Heart right ventricle (tissue), 16 donors: Measurements from ENCODE around the gene DHPS. TPM values are rescaled to one million over a fixed set of nuclear protein-coding genes. Genes with fewer than 3 reads are reported as not detected.
"Not testable (repeated sequence)": the region's sequence is repeated elsewhere in the genome, so short reads cannot be mapped to it uniquely, and the experiment has no call there.

Source experiments
- ATAC-seq, 8 donors: fragments of 200-7000 bp; cut with Tn5 transposase; one replicate each; pipeline ENCODE4 v1.9.1; 2020; ENCODE audit warnings: mild to moderate bottlenecking in 8 of 8, moderate library complexity in 8 of 8, moderate number of reproducible peaks in 1 of 8
- DNase-seq, 2 donors: peaks; one replicate each; pipeline ENCODE4 v3.0.0-alpha.2; 2020
- H3K27ac ChIP-seq, 10 donors: fragments of 200-600 bp; sonication (generic) in 2 of 10; one replicate each; pipeline versions ENCODE4 v1.5.0 to v1.8.0; 2020 to 2022; ENCODE audit warnings: mild to moderate bottlenecking in 3 of 10
- H3K27me3 ChIP-seq, 7 donors: fragments of 200-600 bp; one replicate each; pipeline ENCODE4 v1.8.0; 2021 to 2022; ENCODE audit warnings: mild to moderate bottlenecking in 2 of 7
- H3K36me3 ChIP-seq, 9 donors: fragments of 200-600 bp; sonication (generic) in 1 of 9; one replicate each; pipeline versions ENCODE4 v1.5.0 to v1.8.0; 2020 to 2022; ENCODE audit warnings: mild to moderate bottlenecking in 2 of 9
- H3K4me1 ChIP-seq, 9 donors: fragments of 200-600 bp; sonication (generic) in 1 of 9; one replicate each; pipeline versions ENCODE4 v1.5.0 to v1.8.0; 2020 to 2022; ENCODE audit warnings: mild to moderate bottlenecking in 4 of 9
- H3K4me3 ChIP-seq, 10 donors: fragments of 200-600 bp; sonication (generic) in 2 of 10; one replicate each; pipeline versions ENCODE4 v1.5.0 to v1.8.0; 2020 to 2022; ENCODE audit warnings: mild to moderate bottlenecking in 7 of 10, moderate library complexity in 2 of 10
- H3K9me3 ChIP-seq, 11 donors: fragments of 200-600 bp in 10 of 11; sonication (generic) in 2 of 11; one replicate each; pipeline versions ENCODE4 v1.5.0 to v1.8.0; 2013 to 2022; ENCODE audit warnings: mild to moderate bottlenecking in 2 of 11, control low read depth in 1 of 11, moderate library complexity in 1 of 11
- WGBS, 2 donors: extraction: QIAGEN DNeasy Blood & Tissue Kit; methylation state at CpG; one replicate each; pipeline ENCODE4 v1.1.7; 2013; ENCODE audit warnings: inconsistent platforms in 1 of 2; 5-methylcytosine and 5-hydroxymethylcytosine counted together
- intact Hi-C, 10 donors: fragments of 100-400 bp; cut with DNase I; formaldehyde crosslinking; loops; one replicate each; pipeline versions ENCODE4 v1.11.1 to v1.14.2; 2022
- polyA plus RNA-seq, 2 donors: library from polyadenylated mRNA; stranded (reverse); fragments of 200-250 nt; gene quantifications; one replicate each; pipeline ENCODE4 v1.2.3, GENCODE V29; 2013
- total RNA-seq, 10 donors: library from RNA; stranded (reverse); fragmentation: NEBNext Ultra II Directional in 3 of 10; extraction: Animal tissue kit (Norgen Biotek cat#: 25700) in 3 of 10; gene quantifications; one replicate each; pipeline versions ENCODE4 v1.2.1 to v1.2.4, GENCODE V29; 2021 to 2023
- TF ChIP-seq, protein P1 (sequence below), 9 donors: fragments of 200-600 bp; sonication (generic) in 2 of 9; IDR thresholded peaks; one replicate each; pipeline versions ENCODE4 v1.5.0 to v1.8.0; 2021 to 2022; ENCODE audit warnings: antibody characterized with exemption in 9 of 9, mild to moderate bottlenecking in 5 of 9, moderate library complexity in 1 of 9
- donor health status: Arrhythmogenic right ventricular cardiomyopathy.
- donor health status: ischemic (EF 13 %, LVEDD 7.1; RV severe dilation, severe dysfunction).
- donor health status: healthy with polysubstance abuse.
- donor health status: DM: no; HTN: yes; CAD: no.
- donor health status: DM: no; HTN: no; CAD: no.
- donor health status: ischemic (EF 25% LVEDD 6.9; RV normal size, moderate dysfunction).
- donor health status: ischemic (EF 25% LVEDD 5.7; RV mildly dilated, moderate dysfunction).
- donor health status: healthy.
- donor health status: DM: yes; HTN: yes; CAD: no.
- donor health status: Ischemic cardiomyopathy.
- donor health status: ischemic (EF 35%, LVEDD 5.7; RV mildly dilated, moderate dysfunction).
- donor health status: nonischemic (EF 11% LVEDD 7.7; RV severe dilation, severe dysfunction).
- donor health status: DM: yes; HTN: yes; CAD: no.
- donor health status: PGD.
- donor health status: ischemic (EF 29% LVEDD 5.4; RV normal size, mild dysfunction).
- donor health status: nonischemic (EF 23%, LVEDD 6.1; RV moderate dilation, normal function).

The DHPS gene
- total and polyA plus RNA-seq, 12 donors, result 43.6 to 82.2 (median 51.3) TPM

DNA sequence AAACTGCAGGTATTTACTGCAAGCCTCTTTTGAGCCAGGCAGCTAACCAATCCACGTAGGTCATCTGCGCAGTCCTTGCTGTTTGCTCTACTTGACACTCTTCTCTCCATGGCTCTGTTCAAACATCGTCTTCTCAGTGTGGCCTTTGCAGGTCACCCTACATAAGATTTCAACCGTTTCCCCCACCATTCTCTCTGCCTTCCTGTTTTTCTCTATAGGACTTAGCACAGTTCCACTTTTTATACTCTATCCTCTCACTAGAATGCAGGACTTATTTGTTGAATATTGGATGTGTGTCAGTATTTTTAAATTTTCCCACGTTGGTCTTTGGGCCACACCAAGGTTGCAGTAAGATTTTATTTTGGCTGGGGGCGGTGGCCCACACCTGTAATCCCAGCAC is 16.5 kb upstream of the DHPS start:
- ATAC-seq (no peak), DNase-seq (no peak)
- WGBS, 2 donors, result 78 to 82% methylated on average over 6 of the region's 6 CpGs
- Histone ChIP-seq H3K36me3 (peaks cover 4 to 53% (median 26%) of the 10 kb centered on the region in 9 donors), H3K9me3 (no peaks in the 10 kb centered on the region), H3K4me1 (peaks cover 5 to 23% (median 16%) of the 10 kb centered on the region in 9 donors), H3K27ac (no peak overlapping the region), H3K4me3 (no peak overlapping the region), H3K27me3 (no peaks in the 10 kb centered on the region)
- TF ChIP-seq, protein P1, sequence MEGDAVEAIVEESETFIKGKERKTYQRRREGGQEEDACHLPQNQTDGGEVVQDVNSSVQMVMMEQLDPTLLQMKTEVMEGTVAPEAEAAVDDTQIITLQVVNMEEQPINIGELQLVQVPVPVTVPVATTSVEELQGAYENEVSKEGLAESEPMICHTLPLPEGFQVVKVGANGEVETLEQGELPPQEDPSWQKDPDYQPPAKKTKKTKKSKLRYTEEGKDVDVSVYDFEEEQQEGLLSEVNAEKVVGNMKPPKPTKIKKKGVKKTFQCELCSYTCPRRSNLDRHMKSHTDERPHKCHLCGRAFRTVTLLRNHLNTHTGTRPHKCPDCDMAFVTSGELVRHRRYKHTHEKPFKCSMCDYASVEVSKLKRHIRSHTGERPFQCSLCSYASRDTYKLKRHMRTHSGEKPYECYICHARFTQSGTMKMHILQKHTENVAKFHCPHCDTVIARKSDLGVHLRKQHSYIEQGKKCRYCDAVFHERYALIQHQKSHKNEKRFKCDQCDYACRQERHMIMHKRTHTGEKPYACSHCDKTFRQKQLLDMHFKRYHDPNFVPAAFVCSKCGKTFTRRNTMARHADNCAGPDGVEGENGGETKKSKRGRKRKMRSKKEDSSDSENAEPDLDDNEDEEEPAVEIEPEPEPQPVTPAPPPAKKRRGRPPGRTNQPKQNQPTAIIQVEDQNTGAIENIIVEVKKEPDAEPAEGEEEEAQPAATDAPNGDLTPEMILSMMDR (IDR thresholded peaks at IDR 0.05), result no peak
- intact Hi-C loops, result no loop called here

DNA sequence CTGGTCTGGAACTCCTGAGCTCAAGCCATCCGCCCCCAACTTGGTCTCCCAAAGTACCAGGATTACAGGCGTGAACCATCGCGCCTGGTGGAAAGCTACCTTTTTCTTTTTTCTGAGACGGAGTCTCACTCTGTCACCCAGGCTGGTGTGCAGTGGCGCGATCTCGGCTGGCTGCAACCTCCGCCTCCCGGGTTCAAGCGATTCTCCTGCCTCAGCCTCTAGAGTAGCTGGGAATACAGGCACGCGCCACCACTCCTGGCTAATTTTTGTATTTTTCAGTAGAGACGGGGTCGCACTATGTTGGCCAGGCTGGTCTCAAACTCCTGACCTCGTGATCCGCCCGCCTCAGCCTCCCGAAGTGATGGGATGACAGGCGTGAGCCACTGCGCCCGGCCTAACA is 15.7 kb upstream of the DHPS start:
- H3K27me3 ChIP-seq, ATAC-seq, H3K9me3 ChIP-seq, DNase-seq, intact Hi-C loops: not testable (repeated sequence)
- H3K36me3 ChIP-seq, result peaks cover 0 to 46% (median 20%) of the 10 kb centered on the region in 9 donors
- WGBS, 2 donors, result 96 to 97% methylated on average over 22 of the region's 22 CpGs
- peak overlapping the region in 5 of 10 donors; percentile 81 to 92 (median 87) for H3K4me3 ChIP-seq
- peaks cover 5 to 23% (median 16%) of the 10 kb centered on the region in 9 donors for H3K4me1 ChIP-seq
- H3K27ac ChIP-seq, result peak overlapping the region in 2 of 10 donors; percentile 90

DNA sequence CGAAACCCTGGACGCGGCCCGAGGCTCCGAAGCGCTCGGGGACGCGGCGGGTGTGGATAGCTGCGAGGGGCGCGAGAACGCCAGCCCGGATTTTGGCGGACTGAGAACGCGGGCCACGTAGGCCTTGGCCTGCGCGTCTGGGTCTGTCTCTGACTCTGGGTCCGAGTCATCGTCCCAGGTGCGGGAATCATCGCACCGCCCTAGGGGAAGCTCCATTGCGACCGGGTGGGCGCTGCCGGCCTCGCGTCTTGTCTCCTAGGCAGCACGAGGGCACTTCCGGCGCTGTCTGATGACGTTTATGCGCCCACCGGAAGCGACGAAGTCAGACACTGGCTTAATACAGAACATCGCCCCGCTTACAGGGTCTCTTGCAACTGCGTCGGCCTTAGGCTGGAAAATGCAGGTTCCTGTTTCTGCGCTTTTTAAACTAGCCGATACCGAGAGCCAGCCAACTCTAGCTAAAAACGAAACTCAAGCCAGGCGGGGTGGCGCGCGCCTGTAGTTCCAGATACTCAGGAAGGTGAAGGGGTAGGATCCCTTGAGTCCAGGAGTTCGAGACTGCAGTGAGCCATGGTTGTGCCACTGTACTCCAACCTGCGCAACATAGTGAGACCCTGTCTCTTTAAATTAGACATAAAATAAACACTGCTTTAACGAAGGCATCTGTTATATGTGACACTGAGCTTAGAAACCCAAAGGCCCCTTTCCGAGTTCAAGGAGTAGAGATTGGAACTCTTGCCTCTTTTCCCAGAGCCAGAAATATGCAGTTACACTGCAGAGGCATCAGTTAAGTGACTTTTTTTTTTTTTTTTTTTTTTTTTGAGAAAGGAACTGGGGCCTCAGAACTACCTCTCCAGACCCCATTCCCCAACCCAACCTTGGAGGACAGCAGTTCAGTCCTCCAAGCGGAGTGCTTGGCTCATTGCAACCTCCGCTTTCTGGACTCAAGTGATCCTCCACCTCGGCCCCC is 15.0 kb upstream of the DHPS start, which contains the start of gene FBXW9:
FBXW9 (minus strand) TSS at position 266 of the 970 bp plus-strand sequence; CDS start at position 216, 50 bp downstream.
- ATAC-seq (peak; percentile 89 to 96 (median 95)), DNase-seq (peak; percentile 96 to 97)
- TF ChIP-seq, protein P1 (IDR thresholded peaks at IDR 0.05), result no peak
- Histone ChIP-seq H3K4me1 (peaks cover 5 to 23% (median 16%) of the 10 kb centered on the region in 9 donors), H3K36me3 (peaks cover 0 to 39% (median 12%) of the 10 kb centered on the region in 9 donors), H3K27me3 (no peaks in the 10 kb centered on the region), H3K9me3 (no peaks in the 10 kb centered on the region), H3K4me3 (peak within 1 kb of the TSS; percentile 72 to 100 (median 88)), H3K27ac (peak within 1 kb of the TSS in 9 of 10 donors; percentile 59 to 95 (median 90))
- intact Hi-C loops, result no loop called here
- WGBS, 2 donors, result 7% methylated on average over 59 of the region's 59 CpGs

DNA sequence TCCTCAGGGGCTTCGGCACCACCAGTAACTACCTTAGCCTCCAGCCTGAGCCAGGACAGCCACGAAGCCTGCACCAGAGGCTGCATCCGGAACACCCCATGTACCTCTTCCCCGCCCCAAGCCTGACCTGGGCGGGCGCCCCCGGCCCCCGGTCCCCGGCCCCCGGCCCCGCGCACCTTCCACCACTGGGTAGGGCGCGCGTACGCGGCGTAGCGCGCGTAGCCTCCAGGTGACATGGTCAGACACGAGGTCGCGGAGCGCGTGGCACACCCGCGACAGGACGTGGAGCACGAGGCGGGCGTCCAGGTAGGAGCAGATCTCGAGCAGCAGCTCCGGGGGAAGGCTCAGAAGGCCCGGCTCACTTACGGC is 14.3 kb upstream of the DHPS start:
- TF ChIP-seq, protein P1 (IDR thresholded peaks at IDR 0.05), result no peak
- ATAC-seq, result peak in 2 of 8 donors; percentile 14 to 53
- peak overlapping the region in 8 of 10 donors; percentile 59 to 95 (median 88) for H3K27ac ChIP-seq

More for the DNA sequence above, 14.3 kb upstream of the DHPS start:
- peaks cover 5 to 23% (median 16%) of the 10 kb centered on the region in 9 donors for H3K4me1 ChIP-seq
- peak overlapping the region; percentile 72 to 100 (median 88) for H3K4me3 ChIP-seq
- H3K36me3 ChIP-seq, result peaks cover 0 to 32% (median 7%) of the 10 kb centered on the region in 9 donors
- H3K27me3 ChIP-seq, result no peaks in the 10 kb centered on the region
- intact Hi-C loops, result no loop called here
- DNase-seq, result no peak
- 3% methylated on average over 32 to 36 of the region's 36 CpGs for WGBS, 2 donors
- no peaks in the 10 kb centered on the region for H3K9me3 ChIP-seq
